GM19351 (cell line): ENCODE results near the gene BBS9.

Experiments
- ATAC-seq: cut with Tn5 transposase; IDR thresholded peaks from one replicate; pipeline ENCODE4 v1.9.1; 2021; ENCODE audit warnings: mild to moderate bottlenecking, moderate library complexity; ENCODE audit not compliant: unreplicated experiment

Gene BBS9

GRCh38 chr7:33582533-33582932, 453.2 kb downstream of the BBS9 start:
- ATAC-seq = no peak

GRCh38 chr7:33589911-33590310, 460.5 kb downstream of the BBS9 start:
- no peak for ATAC-seq

- ATAC-seq = no peak
Observed at GRCh38 chr7:33590916-33591315, 461.6 kb downstream of the BBS9 start.

- no peak for ATAC-seq
Observed at GRCh38 chr7:33591490-33591889, 462.1 kb downstream of the BBS9 start.

GRCh38 chr7:33592718-33593117, 463.4 kb downstream of the BBS9 start:
- ATAC-seq = no peak

GRCh38 chr7:33593611-33594010, 464.2 kb downstream of the BBS9 start:
- no peak for ATAC-seq

GRCh38 chr7:33596686-33597085, 467.3 kb downstream of the BBS9 start:
- ATAC-seq = no peak

- ATAC-seq = no peak
Observed at GRCh38 chr7:33597181-33597580, 467.8 kb downstream of the BBS9 start.

GRCh38 chr7:33601101-33601500, 471.7 kb downstream of the BBS9 start:
- no peak for ATAC-seq

GRCh38 chr7:33601884-33602283, 472.5 kb downstream of the BBS9 start:
- no peak for ATAC-seq

GRCh38 chr7:33604056-33604455, 474.7 kb downstream of the BBS9 start:
- ATAC-seq = no peak

- ATAC-seq = no peak
Observed at GRCh38 chr7:33610918-33611317, 481.6 kb downstream of the BBS9 start.

- no peak for ATAC-seq
Observed at GRCh38 chr7:33612442-33612841, 483.1 kb downstream of the BBS9 start.

- ATAC-seq = no peak
Observed at GRCh38 chr7:33614357-33615117, 485.2 kb downstream of the BBS9 start.

GRCh38 chr7:33616752-33617151, 487.4 kb downstream of the BBS9 start:
- no peak for ATAC-seq

GRCh38 chr7:33619264-33619663, 489.9 kb downstream of the BBS9 start:
- no peak for ATAC-seq

GRCh38 chr7:33623267-33623666, 493.9 kb downstream of the BBS9 start:
- ATAC-seq = no peak

- ATAC-seq = no peak
Observed at GRCh38 chr7:33624215-33624614, 494.9 kb downstream of the BBS9 start.

- no peak for ATAC-seq
Observed at GRCh38 chr7:33626869-33627268, 497.5 kb downstream of the BBS9 start.

- ATAC-seq = no peak
Observed at GRCh38 chr7:33627741-33628140, 498.4 kb downstream of the BBS9 start.

GRCh38 chr7:33628894-33629293, 499.5 kb downstream of the BBS9 start:
- no peak for ATAC-seq

- ATAC-seq = no peak
Observed at GRCh38 chr7:33630359-33630758, 501.0 kb downstream of the BBS9 start.

- no peak for ATAC-seq
Observed at GRCh38 chr7:33632322-33632721, 503.0 kb downstream of the BBS9 start.
